OCI-LY3 (cell line): ENCODE measurements around the gene TNNI2.

Experiments used
- H2AFZ ChIP-seq: fragments of 200-600, 300-600 bp; shearing (Covaris generic); 2 replicates; pipeline ENCODE4 v1.6.0; 2014; ENCODE audit warnings: antibody characterized with exemption, low read depth, low read length
- H3K27ac ChIP-seq: fragments of 200-600, 300-600 bp; sonication (generic); 2 replicates; pipeline ENCODE4 v1.5.1; 2014; ENCODE audit warnings: mild to moderate bottlenecking, low read length, moderate library complexity, mixed read lengths
- H3K27me3 ChIP-seq: fragments of 200-600, 300-600 bp; sonication (generic); 2 replicates; pipeline ENCODE4 v1.6.1; 2014; ENCODE audit warnings: low read depth, low read length, mixed read lengths
- H3K36me3 ChIP-seq: fragments of 200-600, 300-600 bp; sonication (generic); replicated peaks from 2 replicates; pipeline ENCODE3; 2014; ENCODE audit warnings: low read depth, low read length, mixed read lengths
- H3K4me1 ChIP-seq: fragments of 300-600, 200-600 bp; sonication (generic); 2 replicates; pipeline ENCODE4 v1.6.1; 2014; ENCODE audit warnings: low read length, mixed read lengths
- H3K4me2 ChIP-seq: fragments of 200-600, 300-600 bp; sonication (generic); 2 replicates; pipeline ENCODE4 v1.6.1; 2014; ENCODE audit warnings: low read length, mixed read lengths
- H3K4me3 ChIP-seq: fragments of 300-600, 200-600 bp; sonication (generic); 2 replicates; pipeline ENCODE4 v1.5.1; 2014; ENCODE audit warnings: antibody characterized with exemption, mild to moderate bottlenecking, low read length, moderate library complexity
- H3K79me2 ChIP-seq: fragments of 300-600, 200-600 bp; shearing (Covaris generic); 2 replicates; pipeline ENCODE4 v1.6.1; 2014; ENCODE audit warnings: mild to moderate bottlenecking, low read length, mixed read lengths
- H3K9ac ChIP-seq: fragments of 300-600, 200-600 bp; shearing (Covaris generic); 2 replicates; pipeline ENCODE4 v1.6.0; 2014; ENCODE audit warnings: mild to moderate bottlenecking, low read length, moderate library complexity
- H3K9me3 ChIP-seq: fragments of 200-600, 300-600 bp; shearing (Covaris generic); 2 replicates; pipeline ENCODE4 v1.6.1; 2014; ENCODE audit warnings: low read length, mixed read lengths; ENCODE audit not compliant: insufficient read depth
- H4K20me1 ChIP-seq: fragments of 200-600, 300-600 bp; sonication (generic); 2 replicates; pipeline ENCODE4 v1.6.1; 2016; ENCODE audit warnings: low read length, mixed read lengths; ENCODE audit not compliant: insufficient read depth
- CTCF ChIP-seq: fragments of 200-600, 300-600 bp; sonication (generic); IDR thresholded peaks from 2 replicates; pipeline ENCODE4 v1.5.1; 2014; ENCODE audit warnings: antibody characterized with exemption, low read length, low read depth
- EZH2phosphoT487 ChIP-seq: fragments of 200-600 bp; shearing (Covaris generic); IDR thresholded peaks from 2 replicates; pipeline ENCODE4 v1.6.1; 2018; ENCODE audit warnings: antibody characterized with exemption, mixed run types, low read depth

Gene TNNI2

GRCh38 chr11:1853376-1854131 lies 14.8 kb downstream of the TNNI2 start:
- H3K4me3 ChIP-seq, result peak overlapping the region; percentile 95
- H3K27me3 ChIP-seq, result no peaks in the 10 kb centered on the region
- peaks cover 73% of the 10 kb centered on the region for H3K79me2 ChIP-seq
- TF ChIP-seq EZH2phosphoT487, result no peak
- TF ChIP-seq CTCF, result peak; percentile 15; the same call in 1 of the 2 replicates
- peaks cover 32% of the 10 kb centered on the region for H3K36me3 ChIP-seq
- H2AFZ ChIP-seq, result no peak overlapping the region
- H3K9me3 ChIP-seq, result peaks cover 4% of the 10 kb centered on the region; the same call in 1 of the 2 replicates
- H3K27ac ChIP-seq, result peak overlapping the region; percentile 97
- H3K9ac ChIP-seq, result peak overlapping the region; percentile 95
- H4K20me1 ChIP-seq, result peaks cover 44% of the 10 kb centered on the region
- peaks cover 69% of the 10 kb centered on the region for H3K4me1 ChIP-seq
- H3K4me2 ChIP-seq, result peak overlapping the region; percentile 79

- peaks cover 52% of the 10 kb centered on the region for H4K20me1 ChIP-seq
- peaks cover 71% of the 10 kb centered on the region for H3K4me1 ChIP-seq
- H3K9ac ChIP-seq, result peak overlapping the region; percentile 95
- TF ChIP-seq EZH2phosphoT487, result no peak
- TF ChIP-seq CTCF, result no peak
- H3K79me2 ChIP-seq, result peaks cover 81% of the 10 kb centered on the region
- H3K9me3 ChIP-seq, result peaks cover 4% of the 10 kb centered on the region; the same call in 1 of the 2 replicates
- no peak overlapping the region for H2AFZ ChIP-seq
- H3K27me3 ChIP-seq, result no peaks in the 10 kb centered on the region
- H3K27ac ChIP-seq, result peak overlapping the region; percentile 97
- peak overlapping the region; percentile 79 for H3K4me2 ChIP-seq
- H3K36me3 ChIP-seq, result peaks cover 40% of the 10 kb centered on the region
- peak overlapping the region; percentile 95 for H3K4me3 ChIP-seq
These were observed 15.6 kb downstream of the TNNI2 start for GRCh38 chr11:1854132-1854948.

GRCh38 chr11:1854949-1855885 lies 16.4 kb downstream of the TNNI2 start:
- TF ChIP-seq EZH2phosphoT487 (no peak), CTCF (no peak)
- H3K27me3 ChIP-seq, result no peaks in the 10 kb centered on the region
- H3K79me2 ChIP-seq, result peaks cover 89% of the 10 kb centered on the region
- peak overlapping the region; percentile 97 for H3K27ac ChIP-seq
- H3K9me3 ChIP-seq, result peaks cover 4% of the 10 kb centered on the region; the same call in 1 of the 2 replicates
- H3K36me3 ChIP-seq, result peaks cover 46% of the 10 kb centered on the region
- H4K20me1 ChIP-seq, result peaks cover 61% of the 10 kb centered on the region
- H3K9ac ChIP-seq, result peak overlapping the region; percentile 95
- peak overlapping the region; percentile 79 for H3K4me2 ChIP-seq
- no peak overlapping the region for H2AFZ ChIP-seq
- peaks cover 62% of the 10 kb centered on the region for H3K4me1 ChIP-seq
- peak overlapping the region; percentile 95 for H3K4me3 ChIP-seq
